Karpas-422 (cell line): ENCODE data around the gene MPP2. TPM values are rescaled to one million over a fixed set of nuclear protein-coding genes. Genes with fewer than 3 reads are reported as not detected.

ENCODE experiments used
- DNase-seq: peaks from one replicate; pipeline ENCODE4 v3.0.0-alpha.2; 2015
- H2AFZ ChIP-seq: fragments of 200-600 bp; sonication (generic); 2 replicates; pipeline ENCODE4 v1.6.1; 2014; ENCODE audit warnings: antibody characterized with exemption, low read length, mixed read lengths
- H3K27ac ChIP-seq: fragments of 200-600 bp; sonication (generic); 2 replicates; pipeline ENCODE4 v1.5.1; 2014; ENCODE audit warnings: mild to moderate bottlenecking, low read length, moderate library complexity
- H3K27me3 ChIP-seq: fragments of 200-600 bp; sonication (generic); 2 replicates; pipeline ENCODE4 v1.6.1; 2014; ENCODE audit warnings: low read length, mixed read lengths
- H3K36me3 ChIP-seq: fragments of 200-600 bp; sonication (generic); 2 replicates; pipeline ENCODE4 v1.6.1; 2014; ENCODE audit warnings: low read length, mixed read lengths; ENCODE audit not compliant: insufficient read depth
- H3K4me1 ChIP-seq: fragments of 200-600 bp; sonication (generic); 2 replicates; pipeline ENCODE4 v1.6.1; 2014; ENCODE audit warnings: mild to moderate bottlenecking, low read length, mixed read lengths
- H3K4me2 ChIP-seq: fragments of 200-600 bp; sonication (generic); 2 replicates; pipeline ENCODE4 v1.6.1; 2014; ENCODE audit warnings: low read length, low read depth, mild to moderate bottlenecking; ENCODE audit not compliant: poor library complexity, severe bottlenecking
- H3K4me3 ChIP-seq: fragments of 200-600 bp; sonication (generic); 2 replicates; pipeline ENCODE4 v1.5.1; 2014; ENCODE audit warnings: mild to moderate bottlenecking, antibody characterized with exemption, low read length, mixed read lengths
- H3K79me2 ChIP-seq: fragments of 200-600 bp; sonication (generic); 2 replicates; pipeline ENCODE4 v1.6.1; 2014; ENCODE audit warnings: mild to moderate bottlenecking, low read length, mixed read lengths
- H3K9ac ChIP-seq: fragments of 200-600 bp; sonication (generic); 2 replicates; pipeline ENCODE4 v1.6.0; 2014; ENCODE audit warnings: low read length
- H3K9me2 ChIP-seq: fragments of 200-600 bp; sonication (generic), shearing (Covaris generic); replicated peaks from 2 replicates; pipeline ENCODE4 v1.6.0; 2014; ENCODE audit warnings: mild to moderate bottlenecking, low read length, moderate library complexity; ENCODE audit not compliant: insufficient read depth
- H3K9me3 ChIP-seq: fragments of 300-700, 200-600 bp; sonication (generic); 2 replicates; pipeline ENCODE4 v1.6.1; 2014; ENCODE audit warnings: low read length, mixed read lengths
- H4K20me1 ChIP-seq: fragments of 200-600 bp; sonication (generic); 2 replicates; pipeline ENCODE4 v1.6.1; 2014; ENCODE audit warnings: mild to moderate bottlenecking, antibody characterized with exemption, low read length, low read depth; ENCODE audit not compliant: insufficient read depth
- total RNA-seq: library from RNA; depleted of rRNA; stranded (reverse); fragments of >200 nt; shearing (Covaris generic); gene quantifications from 2 replicates; pipeline ENCODE4 v1.2.3, GENCODE V29; 2014; ENCODE audit warnings: low replicate concordance; rRNA removed

Gene MPP2
- not detected in 2 replicates for total RNA-seq

GRCh38 chr17:43907425-43907981 is at the start of gene MPP2:
Gene MPP2, minus strand, starts transcription at chr17:43907536. Its CDS starts 3,076 bp downstream, at chr17:43904460.
- Histone ChIP-seq H3K9me2 (no peaks in the 10 kb centered on the region), H3K27me3 (no peaks in the 10 kb centered on the region), H3K4me1 (peaks cover 15% of the 10 kb centered on the region), H3K27ac (no peak within 1 kb of the TSS), H3K4me2 (peak within 1 kb of the TSS; percentile 68), H4K20me1 (0 out of 2 replicates have a peak, but pooled peaks cover 4% of the 10 kb centered on the region), H3K4me3 (peak within 1 kb of the TSS; percentile 48; the same call in 1 of the 2 replicates), H3K9me3 (no peaks in the 10 kb centered on the region), H3K9ac (peak within 1 kb of the TSS; percentile 34; the same call in 1 of the 2 replicates), H2AFZ (peak within 1 kb of the TSS; percentile 81; the same call in 1 of the 2 replicates), H3K36me3 (no peaks in the 10 kb centered on the region), H3K79me2 (no peaks in the 10 kb centered on the region)
- peak; percentile 82 for DNase-seq

- no peaks in the 10 kb centered on the region for H3K9me2 ChIP-seq
- H3K4me2 ChIP-seq, result no peak overlapping the region
- no peaks in the 10 kb centered on the region for H4K20me1 ChIP-seq
- H3K27ac ChIP-seq, result no peak overlapping the region
- no peak overlapping the region for H3K4me3 ChIP-seq
- H3K27me3 ChIP-seq, result no peaks in the 10 kb centered on the region
- no peak overlapping the region for H2AFZ ChIP-seq
- H3K79me2 ChIP-seq, result no peaks in the 10 kb centered on the region
- DNase-seq, result no peak
- H3K4me1 ChIP-seq, result no peaks in the 10 kb centered on the region
- H3K36me3 ChIP-seq, result no peaks in the 10 kb centered on the region
- H3K9me3 ChIP-seq, result no peaks in the 10 kb centered on the region
- no peak overlapping the region for H3K9ac ChIP-seq
These were observed 48.9 kb upstream of the MPP2 start for GRCh38 chr17:43956222-43956621.

- Histone ChIP-seq H2AFZ (no peak within 1 kb of the TSS), H3K4me2 (no peak within 1 kb of the TSS), H3K9ac (no peak within 1 kb of the TSS), H3K36me3 (no peaks in the 10 kb centered on the region), H3K9me2 (no peaks in the 10 kb centered on the region), H4K20me1 (no peaks in the 10 kb centered on the region), H3K27me3 (no peaks in the 10 kb centered on the region), H3K27ac (no peak within 1 kb of the TSS), H3K79me2 (no peaks in the 10 kb centered on the region), H3K4me3 (no peak within 1 kb of the TSS), H3K4me1 (no peaks in the 10 kb centered on the region), H3K9me3 (no peaks in the 10 kb centered on the region)
- DNase-seq, result no peak
These were observed 46.4 kb upstream of the MPP2 start, which contains the start of gene PYY for GRCh38 chr17:43953746-43954145. Gene PYY, minus strand, starts transcription at chr17:43953940. Its CDS starts 457 bp downstream, at chr17:43953483.

- Histone ChIP-seq H3K9me3 (no peaks in the 10 kb centered on the region), H3K4me2 (no peak overlapping the region), H3K27me3 (no peaks in the 10 kb centered on the region), H3K4me3 (no peak overlapping the region), H3K9ac (no peak overlapping the region), H3K27ac (no peak overlapping the region), H3K9me2 (no peaks in the 10 kb centered on the region), H3K36me3 (no peaks in the 10 kb centered on the region), H4K20me1 (no peaks in the 10 kb centered on the region), H3K79me2 (no peaks in the 10 kb centered on the region), H3K4me1 (no peaks in the 10 kb centered on the region), H2AFZ (no peak overlapping the region)
- no peak for DNase-seq
These were observed 45.7 kb upstream of the MPP2 start for GRCh38 chr17:43952724-43953666.

- Histone ChIP-seq H3K4me2 (no peak overlapping the region), H4K20me1 (no peaks in the 10 kb centered on the region), H3K4me1 (peaks cover under 1% of the 10 kb centered on the region), H3K9ac (no peak overlapping the region), H3K27ac (no peak overlapping the region), H3K9me2 (no peaks in the 10 kb centered on the region), H3K4me3 (no peak overlapping the region), H2AFZ (no peak overlapping the region), H3K36me3 (no peaks in the 10 kb centered on the region), H3K79me2 (no peaks in the 10 kb centered on the region), H3K9me3 (no peaks in the 10 kb centered on the region), H3K27me3 (no peaks in the 10 kb centered on the region)
- DNase-seq, result no peak
These were observed 45.0 kb upstream of the MPP2 start for GRCh38 chr17:43952351-43952723.

GRCh38 chr17:43951750-43952149 is 44.4 kb upstream of the MPP2 start:
- no peaks in the 10 kb centered on the region for H3K9me3 ChIP-seq
- H2AFZ ChIP-seq, result no peak overlapping the region
- no peak for DNase-seq
- H3K27ac ChIP-seq, result no peak overlapping the region
- H3K27me3 ChIP-seq, result no peaks in the 10 kb centered on the region
- H4K20me1 ChIP-seq, result no peaks in the 10 kb centered on the region
- no peaks in the 10 kb centered on the region for H3K9me2 ChIP-seq
- H3K9ac ChIP-seq, result no peak overlapping the region
- H3K4me1 ChIP-seq, result peaks cover 7% of the 10 kb centered on the region
- H3K36me3 ChIP-seq, result no peaks in the 10 kb centered on the region
- H3K4me2 ChIP-seq, result no peak overlapping the region
- H3K79me2 ChIP-seq, result no peaks in the 10 kb centered on the region
- H3K4me3 ChIP-seq, result no peak overlapping the region

- Histone ChIP-seq H3K4me3 (no peak overlapping the region), H3K4me2 (no peak overlapping the region), H3K9me3 (no peaks in the 10 kb centered on the region), H3K36me3 (no peaks in the 10 kb centered on the region), H3K27ac (no peak overlapping the region), H3K9ac (no peak overlapping the region), H3K9me2 (no peaks in the 10 kb centered on the region), H3K27me3 (no peaks in the 10 kb centered on the region), H4K20me1 (no peaks in the 10 kb centered on the region), H3K4me1 (peaks cover 15% of the 10 kb centered on the region), H2AFZ (no peak overlapping the region), H3K79me2 (no peaks in the 10 kb centered on the region)
- no peak for DNase-seq
These were observed 43.2 kb upstream of the MPP2 start for GRCh38 chr17:43950554-43950953.

- H3K27me3 ChIP-seq, result no peaks in the 10 kb centered on the region
- H3K4me2 ChIP-seq, result no peak overlapping the region
- no peaks in the 10 kb centered on the region for H4K20me1 ChIP-seq
- no peak overlapping the region for H3K9ac ChIP-seq
- peaks cover 15% of the 10 kb centered on the region for H3K4me1 ChIP-seq
- H3K79me2 ChIP-seq, result no peaks in the 10 kb centered on the region
- H3K4me3 ChIP-seq, result no peak overlapping the region
- H3K9me2 ChIP-seq, result no peaks in the 10 kb centered on the region
- no peaks in the 10 kb centered on the region for H3K36me3 ChIP-seq
- no peak overlapping the region for H3K27ac ChIP-seq
- no peak for DNase-seq
- no peak overlapping the region for H2AFZ ChIP-seq
- no peaks in the 10 kb centered on the region for H3K9me3 ChIP-seq
These were observed 42.4 kb upstream of the MPP2 start for GRCh38 chr17:43949781-43950180.
